Dendritic cell treated with granulocyte-macrophage colony-stimulating factor and Interleukin-4, amounts not matched to agents 40 ng/mL and 50 ng/mL, for 4 days (primary cell): ENCODE measurements around the gene MOK.

Experiments
- H3K27ac Mint-ChIP-seq: one replicate; pipeline ENCODE4 v1.8.0; 2022; ENCODE audit warnings: mild to moderate bottlenecking, mixed read lengths
- H3K27me3 Mint-ChIP-seq: one replicate; pipeline ENCODE4 v1.8.0; 2022; ENCODE audit warnings: mild to moderate bottlenecking, mixed read lengths
- H3K36me3 Mint-ChIP-seq: one replicate; pipeline ENCODE4 v1.8.0; 2022; ENCODE audit warnings: low read depth, mixed read lengths
- H3K4me1 Mint-ChIP-seq: one replicate; pipeline ENCODE4 v1.8.0; 2022; ENCODE audit warnings: low read depth, mixed read lengths
- H3K4me3 Mint-ChIP-seq: one replicate; pipeline ENCODE4 v1.8.0; 2022; ENCODE audit warnings: mild to moderate bottlenecking, moderate library complexity, mixed read lengths
- H3K9me3 Mint-ChIP-seq: one replicate; pipeline ENCODE4 v1.8.0; 2022; ENCODE audit warnings: mixed read lengths
- intact Hi-C: fragments of 100-400 bp; cut with micrococcal nuclease; formaldehyde crosslinking; loops from one replicate; pipeline ENCODE4 v1.15.0; 2022

The MOK gene

GRCh38 chr14:102225386-102225785 is 79.6 kb downstream of the MOK start:
- Mint-ChIP-seq H3K27me3 (no peaks in the 10 kb centered on the region), H3K4me1 (no peaks in the 10 kb centered on the region), H3K4me3 (no peak overlapping the region), H3K27ac (no peak overlapping the region), H3K36me3 (peaks cover 33% of the 10 kb centered on the region), H3K9me3 (no peaks in the 10 kb centered on the region)
- intact Hi-C loops, result no loop called here

GRCh38 chr14:102223682-102224081 is 81.3 kb downstream of the MOK start:
- intact Hi-C loops, result no loop called here
- Mint-ChIP-seq H3K4me3 (no peak overlapping the region), H3K9me3 (no peaks in the 10 kb centered on the region), H3K27ac (no peak overlapping the region), H3K4me1 (no peaks in the 10 kb centered on the region), H3K27me3 (no peaks in the 10 kb centered on the region), H3K36me3 (peaks cover 47% of the 10 kb centered on the region)

GRCh38 chr14:102222751-102223150 is 82.2 kb downstream of the MOK start:
- Mint-ChIP-seq H3K4me3 (no peak overlapping the region), H3K36me3 (peaks cover 53% of the 10 kb centered on the region), H3K9me3 (no peaks in the 10 kb centered on the region), H3K4me1 (no peaks in the 10 kb centered on the region), H3K27me3 (no peaks in the 10 kb centered on the region), H3K27ac (no peak overlapping the region)
- intact Hi-C loops, result no loop called here

- Mint-ChIP-seq H3K4me1 (no peaks in the 10 kb centered on the region), H3K9me3 (no peaks in the 10 kb centered on the region), H3K27me3 (no peaks in the 10 kb centered on the region), H3K4me3 (no peak overlapping the region), H3K36me3 (peaks cover 59% of the 10 kb centered on the region), H3K27ac (no peak overlapping the region)
- intact Hi-C loops, result no loop called here
Observed at GRCh38 chr14:102222009-102222575, 82.9 kb downstream of the MOK start.

- Mint-ChIP-seq H3K9me3 (no peaks in the 10 kb centered on the region), H3K4me1 (peaks cover under 1% of the 10 kb centered on the region), H3K4me3 (no peak overlapping the region), H3K27ac (no peak overlapping the region), H3K27me3 (no peaks in the 10 kb centered on the region), H3K36me3 (peaks cover 64% of the 10 kb centered on the region)
- intact Hi-C loops, result no loop called here
Observed at GRCh38 chr14:102221026-102221425, 83.9 kb downstream of the MOK start.

- Mint-ChIP-seq H3K9me3 (no peaks in the 10 kb centered on the region), H3K4me1 (peaks cover 5% of the 10 kb centered on the region), H3K36me3 (peaks cover 70% of the 10 kb centered on the region), H3K27ac (no peak overlapping the region), H3K4me3 (no peak overlapping the region), H3K27me3 (no peaks in the 10 kb centered on the region)
- intact Hi-C loops, result no loop called here
Observed at GRCh38 chr14:102220031-102220430, 84.9 kb downstream of the MOK start.

- Mint-ChIP-seq H3K4me1 (peaks cover 5% of the 10 kb centered on the region), H3K27me3 (no peaks in the 10 kb centered on the region), H3K4me3 (no peak overlapping the region), H3K27ac (no peak overlapping the region), H3K36me3 (peaks cover 66% of the 10 kb centered on the region), H3K9me3 (no peaks in the 10 kb centered on the region)
- intact Hi-C loops, result no loop called here
Observed at GRCh38 chr14:102219316-102219715, 85.6 kb downstream of the MOK start.

GRCh38 chr14:102218688-102219087 is 86.3 kb downstream of the MOK start:
- Mint-ChIP-seq H3K9me3 (no peaks in the 10 kb centered on the region), H3K27me3 (no peaks in the 10 kb centered on the region), H3K36me3 (peaks cover 65% of the 10 kb centered on the region), H3K4me1 (peaks cover 5% of the 10 kb centered on the region), H3K4me3 (no peak overlapping the region), H3K27ac (no peak overlapping the region)
- intact Hi-C loops, result no loop called here

- Mint-ChIP-seq H3K9me3 (no peaks in the 10 kb centered on the region), H3K4me1 (peaks cover 5% of the 10 kb centered on the region), H3K27me3 (no peaks in the 10 kb centered on the region), H3K4me3 (no peak overlapping the region), H3K27ac (no peak overlapping the region), H3K36me3 (peaks cover 66% of the 10 kb centered on the region)
- intact Hi-C loops, result no loop called here
Observed at GRCh38 chr14:102217987-102218421, 87.0 kb downstream of the MOK start.

- Mint-ChIP-seq H3K27ac (no peak overlapping the region), H3K36me3 (peaks cover 64% of the 10 kb centered on the region), H3K27me3 (no peaks in the 10 kb centered on the region), H3K9me3 (no peaks in the 10 kb centered on the region), H3K4me3 (no peak overlapping the region), H3K4me1 (peaks cover 5% of the 10 kb centered on the region)
- intact Hi-C loops, result no loop called here
Observed at GRCh38 chr14:102217399-102217798, 87.6 kb downstream of the MOK start.

- Mint-ChIP-seq H3K36me3 (peaks cover 69% of the 10 kb centered on the region), H3K27me3 (no peaks in the 10 kb centered on the region), H3K4me3 (no peak overlapping the region), H3K9me3 (no peaks in the 10 kb centered on the region), H3K27ac (no peak overlapping the region), H3K4me1 (peaks cover 5% of the 10 kb centered on the region)
- intact Hi-C loops, result no loop called here
Observed at GRCh38 chr14:102215576-102216250, 89.3 kb downstream of the MOK start.

GRCh38 chr14:102215071-102215470 is 89.9 kb downstream of the MOK start:
- H3K36me3 Mint-ChIP-seq, result peaks cover 70% of the 10 kb centered on the region
- no peaks in the 10 kb centered on the region for H3K9me3 Mint-ChIP-seq
- no peaks in the 10 kb centered on the region for H3K27me3 Mint-ChIP-seq
- peaks cover 5% of the 10 kb centered on the region for H3K4me1 Mint-ChIP-seq
- no peak overlapping the region for H3K27ac Mint-ChIP-seq
- no peak overlapping the region for H3K4me3 Mint-ChIP-seq
- intact Hi-C loops, result no loop called here

- Mint-ChIP-seq H3K27ac (no peak overlapping the region), H3K4me1 (peaks cover 5% of the 10 kb centered on the region), H3K4me3 (no peak overlapping the region), H3K27me3 (no peaks in the 10 kb centered on the region), H3K9me3 (no peaks in the 10 kb centered on the region), H3K36me3 (peaks cover 69% of the 10 kb centered on the region)
- intact Hi-C loops, result no loop called here
Observed at GRCh38 chr14:102213984-102214658, 90.8 kb downstream of the MOK start.

GRCh38 chr14:102213470-102213869 is 91.5 kb downstream of the MOK start:
- intact Hi-C loops, result no loop called here
- no peaks in the 10 kb centered on the region for H3K27me3 Mint-ChIP-seq
- H3K36me3 Mint-ChIP-seq, result peaks cover 71% of the 10 kb centered on the region
- no peaks in the 10 kb centered on the region for H3K9me3 Mint-ChIP-seq
- H3K27ac Mint-ChIP-seq, result no peak overlapping the region
- H3K4me1 Mint-ChIP-seq, result peaks cover 5% of the 10 kb centered on the region
- H3K4me3 Mint-ChIP-seq, result no peak overlapping the region
